ENCODE results near the gene TLE3. TPM values are rescaled to one million over a fixed set of nuclear protein-coding genes. Genes with fewer than 3 reads are reported as not detected.

Gene TLE3
- total and polyA plus RNA-seq, 7 experiments from 2014 or later = 15.2 to 183 (median 117) TPM

- H3K4me3 ChIP-seq (ENCODE audit: low read length) = no peak overlapping the region
- H3K27ac ChIP-seq (ENCODE audit: low read depth, low read length) = no peak overlapping the region
- no peaks in the 10 kb centered on the region for H3K36me3 ChIP-seq (ENCODE audit: control insufficient read depth in 2 of 3, insufficient read depth in 3 of 3, low read length in 3 of 3)
- Mint-ChIP-seq H3K4me1 (peaks cover 0 to 3% (median 0%) of the 10 kb centered on the region in 7 donors), H3K4me3 (no peak overlapping the region), H3K36me3 (no peaks in the 10 kb centered on the region), H3K9me3 (no peaks in the 10 kb centered on the region), H3K27ac (no peak overlapping the region), H3K27me3 (peaks cover 0 to 46% (median 0%) of the 10 kb centered on the region in 5 donors)
- no peaks in the 10 kb centered on the region for H3K9me3 ChIP-seq (ENCODE audit: control insufficient read depth in 2 of 3, low read length in 3 of 3)
- DNase-seq (no peak), ATAC-seq (peak; percentile 22)
- no peaks in the 10 kb centered on the region for H3K27me3 ChIP-seq (ENCODE audit: control insufficient read depth in 2 of 2, insufficient read depth in 2 of 2, low read length in 2 of 2)
- H3K4me1 ChIP-seq (ENCODE audit: control insufficient read depth in 2 of 2, insufficient read depth in 2 of 2, low read length in 2 of 2) = no peaks in the 10 kb centered on the region
- ChIA-PET CTCF (no interaction called here), POLR2A (no interaction called here)
- intact Hi-C loops (cut with micrococcal nuclease) = no loop called here
These were observed 30.2 kb upstream of the TLE3 start for GRCh38 chr15:70127770-70128413.

GRCh38 chr15:70127288-70127746, 29.6 kb upstream of the TLE3 start:
- H3K4me1 Mint-ChIP-seq = peaks cover 0 to 3% (median 0%) of the 10 kb centered on the region in 7 donors
- H3K27ac ChIP-seq (ENCODE audit: low read depth, low read length) = no peak overlapping the region
- DNase-seq (no peak), ATAC-seq (no peak)
- intact Hi-C loops (cut with micrococcal nuclease) = no loop called here
- H3K27me3 Mint-ChIP-seq = peaks cover 0 to 48% (median 0%) of the 10 kb centered on the region in 5 donors
- POLR2A ChIA-PET = no interaction called here
- H3K4me1 ChIP-seq (ENCODE audit: control insufficient read depth in 2 of 2, insufficient read depth in 2 of 2, low read length in 2 of 2) = no peaks in the 10 kb centered on the region
- no peak overlapping the region for H3K4me3 ChIP-seq (ENCODE audit: low read length)
- H3K36me3 Mint-ChIP-seq = no peaks in the 10 kb centered on the region
- no peak overlapping the region for H3K4me3 Mint-ChIP-seq
- H3K27ac Mint-ChIP-seq = peak overlapping the region in 1 of 9 donors; percentile 43
- H3K9me3 Mint-ChIP-seq = no peaks in the 10 kb centered on the region
- CTCF ChIA-PET = no interaction called here
- no peaks in the 10 kb centered on the region for H3K36me3 ChIP-seq (ENCODE audit: control insufficient read depth in 2 of 3, insufficient read depth in 3 of 3, low read length in 3 of 3)
- no peaks in the 10 kb centered on the region for H3K9me3 ChIP-seq (ENCODE audit: control insufficient read depth in 2 of 3, low read length in 3 of 3)
- H3K27me3 ChIP-seq (ENCODE audit: control insufficient read depth in 2 of 2, insufficient read depth in 2 of 2, low read length in 2 of 2) = no peaks in the 10 kb centered on the region

GRCh38 chr15:70126362-70126761, 28.6 kb upstream of the TLE3 start:
- Histone ChIP-seq H3K27me3 (ENCODE audit: control insufficient read depth in 2 of 2, insufficient read depth in 2 of 2, low read length in 2 of 2) (no peaks in the 10 kb centered on the region), H3K4me3 (ENCODE audit: low read length) (no peak overlapping the region), H3K36me3 (ENCODE audit: control insufficient read depth in 2 of 3, insufficient read depth in 3 of 3, low read length in 3 of 3) (no peaks in the 10 kb centered on the region), H3K9me3 (ENCODE audit: control insufficient read depth in 2 of 3, low read length in 3 of 3) (no peaks in the 10 kb centered on the region), H3K4me1 (ENCODE audit: control insufficient read depth in 2 of 2, insufficient read depth in 2 of 2, low read length in 2 of 2) (no peaks in the 10 kb centered on the region), H3K27ac (ENCODE audit: low read depth, low read length) (no peak overlapping the region)
- POLR2A ChIA-PET = no interaction called here
- intact Hi-C loops (cut with micrococcal nuclease) = no loop called here
- Mint-ChIP-seq H3K4me3 (no peak overlapping the region), H3K27me3 (peaks cover 0 to 45% (median 0%) of the 10 kb centered on the region in 5 donors), H3K4me1 (peaks cover 0 to 3% (median 0%) of the 10 kb centered on the region in 7 donors), H3K36me3 (no peaks in the 10 kb centered on the region), H3K9me3 (no peaks in the 10 kb centered on the region), H3K27ac (no peak overlapping the region)
- ATAC-seq (no peak), DNase-seq (no peak)
- CTCF ChIA-PET = no interaction called here

GRCh38 chr15:70125605-70126004, 27.9 kb upstream of the TLE3 start:
- ATAC-seq (no peak), DNase-seq (no peak)
- Mint-ChIP-seq H3K4me3 (no peak overlapping the region), H3K9me3 (no peaks in the 10 kb centered on the region), H3K36me3 (no peaks in the 10 kb centered on the region), H3K4me1 (peaks cover 0 to 4% (median 0%) of the 10 kb centered on the region in 7 donors), H3K27me3 (peaks cover 0 to 45% (median 0%) of the 10 kb centered on the region in 5 donors), H3K27ac (peak overlapping the region in 1 of 9 donors; percentile 70)
- Histone ChIP-seq H3K36me3 (ENCODE audit: control insufficient read depth in 2 of 3, insufficient read depth in 3 of 3, low read length in 3 of 3) (no peaks in the 10 kb centered on the region), H3K4me1 (ENCODE audit: control insufficient read depth in 2 of 2, insufficient read depth in 2 of 2, low read length in 2 of 2) (no peaks in the 10 kb centered on the region), H3K27ac (ENCODE audit: low read depth, low read length) (no peak overlapping the region), H3K27me3 (ENCODE audit: control insufficient read depth in 2 of 2, insufficient read depth in 2 of 2, low read length in 2 of 2) (no peaks in the 10 kb centered on the region), H3K4me3 (ENCODE audit: low read length) (no peak overlapping the region), H3K9me3 (ENCODE audit: control insufficient read depth in 2 of 3, low read length in 3 of 3) (no peaks in the 10 kb centered on the region)
- intact Hi-C loops (cut with micrococcal nuclease) = no loop called here
- ChIA-PET POLR2A (no interaction called here), CTCF (no interaction called here)

- H3K4me1 Mint-ChIP-seq = peaks cover 0 to 4% (median 0%) of the 10 kb centered on the region in 7 donors
- ATAC-seq (no peak), DNase-seq (no peak)
- peaks cover 0 to 44% (median 0%) of the 10 kb centered on the region in 5 donors for H3K27me3 Mint-ChIP-seq
- ChIA-PET POLR2A (no interaction called here), CTCF (no interaction called here)
- H3K27ac Mint-ChIP-seq = no peak overlapping the region
- Histone ChIP-seq H3K27me3 (ENCODE audit: control insufficient read depth in 2 of 2, insufficient read depth in 2 of 2, low read length in 2 of 2) (no peaks in the 10 kb centered on the region), H3K4me3 (ENCODE audit: low read length) (no peak overlapping the region), H3K27ac (ENCODE audit: low read depth, low read length) (no peak overlapping the region), H3K9me3 (ENCODE audit: control insufficient read depth in 2 of 3, low read length in 3 of 3) (no peaks in the 10 kb centered on the region), H3K36me3 (ENCODE audit: control insufficient read depth in 2 of 3, insufficient read depth in 3 of 3, low read length in 3 of 3) (no peaks in the 10 kb centered on the region), H3K4me1 (ENCODE audit: control insufficient read depth in 2 of 2, insufficient read depth in 2 of 2, low read length in 2 of 2) (no peaks in the 10 kb centered on the region)
- H3K9me3 Mint-ChIP-seq = no peaks in the 10 kb centered on the region
- H3K36me3 Mint-ChIP-seq = no peaks in the 10 kb centered on the region
- H3K4me3 Mint-ChIP-seq = no peak overlapping the region
- intact Hi-C loops (cut with micrococcal nuclease) = no loop called here
These were observed 24.0 kb upstream of the TLE3 start for GRCh38 chr15:70121624-70122302.

GRCh38 chr15:70120958-70121623, 23.4 kb upstream of the TLE3 start:
- Mint-ChIP-seq H3K36me3 (no peaks in the 10 kb centered on the region), H3K27me3 (peaks cover 0 to 44% (median 0%) of the 10 kb centered on the region in 5 donors), H3K27ac (no peak overlapping the region), H3K9me3 (peaks cover 0 to 2% (median 0%) of the 10 kb centered on the region in 11 donors), H3K4me1 (peaks cover 0 to 4% (median 0%) of the 10 kb centered on the region in 7 donors), H3K4me3 (no peak overlapping the region)
- POLR2A ChIA-PET = no interaction called here
- CTCF ChIA-PET = no interaction called here
- intact Hi-C loops (cut with micrococcal nuclease) = no loop called here
- Histone ChIP-seq H3K4me3 (ENCODE audit: low read length) (no peak overlapping the region), H3K9me3 (ENCODE audit: control insufficient read depth in 2 of 3, low read length in 3 of 3) (no peaks in the 10 kb centered on the region), H3K36me3 (ENCODE audit: control insufficient read depth in 2 of 3, insufficient read depth in 3 of 3, low read length in 3 of 3) (no peaks in the 10 kb centered on the region), H3K4me1 (ENCODE audit: control insufficient read depth in 2 of 2, insufficient read depth in 2 of 2, low read length in 2 of 2) (no peaks in the 10 kb centered on the region), H3K27ac (ENCODE audit: low read depth, low read length) (no peak overlapping the region), H3K27me3 (ENCODE audit: control insufficient read depth in 2 of 2, insufficient read depth in 2 of 2, low read length in 2 of 2) (no peaks in the 10 kb centered on the region)
- ATAC-seq (no peak), DNase-seq (no peak)

Measured in naive thymus-derived CD4-positive, alpha-beta T cell (primary cell).